Measurements from ENCODE around the gene HAL. TPM values are rescaled to one million over a fixed set of nuclear protein-coding genes. Genes with fewer than 3 reads are reported as not detected.

HAL gene
- total and polyA plus RNA-seq, 10 of the 15 experiments (the other 5 are each of a cell fraction or from before 2014, with no cell fraction given), result 0.04 to 0.45 (median 0.13) TPM; not detected in 1

GRCh38 chr12:95990136-95990535 is 6.0 kb downstream of the HAL start (continued):
- TF ChIP-seq CUX1 (IDR thresholded peaks at IDR 0.05; ENCODE audit: insufficient replicate concordance, low read depth, low read length), result no peak
- no peak for TF ChIP-seq MEF2A (IDR thresholded peaks at IDR 0.05; ENCODE audit: insufficient read depth, low read depth, low read length)
- TF ChIP-seq KLF5 (IDR thresholded peaks at IDR 0.05; ENCODE audit: partially characterized antibody), result no peak
- TF ChIP-seq POLR2AphosphoS2 (IDR thresholded peaks at IDR 0.05; ENCODE audit: low read depth, low read length), result no peak

GRCh38 chr12:95989504-95990123 is 6.5 kb downstream of the HAL start:
- Histone ChIP-seq H3K4me2 (ENCODE audit: control insufficient read depth, insufficient read depth) (no peak overlapping the region), H3K27ac (ENCODE audit: control insufficient read depth, insufficient read depth) (no peak overlapping the region), H3K9me3 (replicated peaks; ENCODE audit: control insufficient read depth, insufficient read depth, low read length) (no peaks in the 10 kb centered on the region), H3K79me2 (ENCODE audit: control insufficient read depth, insufficient read depth, low read length) (no peaks in the 10 kb centered on the region), H3K4me1 (ENCODE audit: control insufficient read depth, insufficient read depth, low read length) (no peaks in the 10 kb centered on the region), H3K9ac (ENCODE audit: control insufficient read depth, insufficient read depth, low read length) (no peak overlapping the region), H3K36me3 (ENCODE audit: control insufficient read depth in 2 of 2, insufficient read depth in 2 of 2, low read length in 1 of 2) (no peaks in the 10 kb centered on the region), H4K20me1 (ENCODE audit: control insufficient read depth, insufficient read depth) (no peaks in the 10 kb centered on the region), H3K27me3 (replicated peaks in 1 of 2; ENCODE audit: control insufficient read depth in 2 of 2, insufficient read depth in 2 of 2, low read length in 1 of 2) (peaks cover 0 to 3% of the 10 kb centered on the region in 2 experiments; a peak in 2 of 4 replicates), H2AFZ (ENCODE audit: control insufficient read depth, low read depth, low read length) (no peak overlapping the region), H3K4me3 (no peak overlapping the region)
- SMC1A ChIA-PET (ENCODE audit: uncharacterized antibody, unreplicated experiment), result interaction anchor here (1.0 to 1.3 kb wide), 2 partner anchors 9 to 11 kb away, joined by 3 to 5 read pairs; no protein-coding TSS in a partner anchor
- POLR2A ChIA-PET, result no interaction called here
- CTCF ChIA-PET, result interaction anchor here (1.7 to 2.7 kb wide), 2 partner anchors 9 to 72 kb away, joined by 5 to 23 read pairs; no protein-coding TSS in a partner anchor
- FAIRE-seq, result no peak
- no peak for ATAC-seq
- intact Hi-C loops (cut with micrococcal nuclease; ENCODE audit: unreplicated experiment) (no loop called here), in situ Hi-C loops (cut with MboI) (no loop called here)
- RAD21 ChIA-PET (ENCODE audit: unreplicated experiment), result interaction anchor here (2.2 kb wide), 1 partner anchor 9 kb away, joined by 9 read pairs; no protein-coding TSS in a partner anchor
- BruUV-seq (replicated peaks), result no TSS peak
- no peak for DNase-seq (ENCODE audit: low read depth, low spot score)
- WGBS (ENCODE audit: insufficient coverage, insufficient replicate concordance, low lambda C conversion rate, missing lambda C conversion rate), result 16% methylated on average over 4 of the region's 4 CpGs
- TF ChIP-seq JUNB (IDR thresholded peaks at IDR 0.05) (no peak), CHD1 (IDR thresholded peaks at IDR 0.05; ENCODE audit: low read depth, low read length) (no peak), BCL3 (IDR thresholded peaks at IDR 0.05; ENCODE audit: borderline replicate concordance, insufficient read depth, low read depth, low read length, poor library complexity, severe bottlenecking) (no peak), HCFC1 (IDR thresholded peaks at IDR 0.05; ENCODE audit: low read length) (no peak), EGR1 (IDR thresholded peaks at IDR 0.05; ENCODE audit: borderline replicate concordance in 1 of 2, low read depth in 2 of 2, low read length in 2 of 2) (no peak), YY1 (IDR thresholded peaks at IDR 0.05; ENCODE audit: low read depth, low read length) (no peak), SREBF1 (IDR thresholded peaks at IDR 0.05; ENCODE audit: low read length) (no peak), POLR2A (IDR thresholded peaks at IDR 0.05; ENCODE audit: low read depth, low read length) (no peak), SMAD5 (IDR thresholded peaks at IDR 0.05; ENCODE audit: low read depth) (no peak)

Data from GM12878 (cell line).